Heart left ventricle (tissue), 16 donors: ENCODE data around the gene LAMA4. TPM values are rescaled to one million over a fixed set of nuclear protein-coding genes. Genes with fewer than 3 reads are reported as not detected.
A peak's percentile ranks its signal among the peaks of the same experiment; 100 is the strongest.
"Not testable (repeated sequence)": the region's sequence is repeated elsewhere in the genome, so short reads cannot be mapped to it uniquely, and the experiment has no call there.

Experiments used
- ATAC-seq, 4 donors: fragments of 200-7000 bp; cut with Tn5 transposase; one replicate each; pipeline ENCODE4 v1.9.1; 2020 to 2022; ENCODE audit warnings: moderate library complexity in 4 of 4, mild to moderate bottlenecking in 3 of 4, moderate number of reproducible peaks in 1 of 4
- DNase-seq, 5 donors: peaks; one replicate each; pipeline ENCODE4 v3.0.0-alpha.2; 2020
- H3K27ac ChIP-seq, 12 donors: fragments of 200-600 bp; sonication (generic) in 4 of 12; one replicate each; pipeline versions ENCODE4 v1.5.0 to v1.8.0; 2016 to 2022; ENCODE audit warnings: mild to moderate bottlenecking in 2 of 12
- H3K27me3 ChIP-seq, 9 donors: fragments of 200-600 bp; sonication (generic) in 2 of 9; one replicate each; pipeline versions ENCODE4 v1.5.1 to v1.8.0; 2016 to 2022; ENCODE audit warnings: mild to moderate bottlenecking in 3 of 9
- H3K36me3 ChIP-seq, 9 donors: fragments of 200-600 bp; sonication (generic) in 2 of 9; one replicate each; pipeline versions ENCODE4 v1.5.0 to v1.8.0; 2018 to 2022; ENCODE audit warnings: mild to moderate bottlenecking in 2 of 9
- H3K4me1 ChIP-seq, 12 donors: fragments of 200-600 bp; sonication (generic) in 4 of 12; one replicate each; pipeline versions ENCODE4 v1.5.0 to v1.8.0; 2016 to 2022; ENCODE audit warnings: mild to moderate bottlenecking in 3 of 12
- H3K4me3 ChIP-seq, 12 donors: fragments of 200-600 bp; sonication (generic) in 4 of 12; one replicate each; pipeline versions ENCODE4 v1.5.0 to v1.8.0; 2017 to 2022; ENCODE audit warnings: mild to moderate bottlenecking in 9 of 12, moderate library complexity in 4 of 12
- H3K9me3 ChIP-seq, 12 donors: fragments of 200-600 bp; sonication (generic) in 4 of 12; one replicate each; pipeline versions ENCODE4 v1.5.0 to v1.8.0; 2016 to 2022; ENCODE audit warnings: mild to moderate bottlenecking in 1 of 12
- CTCF ChIP-seq, 12 donors: fragments of 200-600 bp; sonication (generic) in 4 of 12; IDR thresholded peaks; one replicate each; pipeline versions ENCODE4 v1.5.0 to v1.8.0; 2018 to 2022; ENCODE audit warnings: antibody characterized with exemption in 12 of 12, mild to moderate bottlenecking in 5 of 12
- POLR2A ChIP-seq, 2 donors: fragments of 450-650 bp; IDR thresholded peaks; one replicate each; pipeline ENCODE4 v1.6.1; 2017; ENCODE audit warnings: antibody characterized with exemption in 2 of 2, mild to moderate bottlenecking in 2 of 2, moderate library complexity in 2 of 2
- WGBS, 4 donors: extraction: QIAGEN DNeasy Blood & Tissue Kit in 2 of 4; methylation state at CpG; one replicate each; pipeline versions ENCODE4 v1.1.5 to v1.1.7; 2013 to 2018; 5-methylcytosine and 5-hydroxymethylcytosine counted together
- intact Hi-C, 10 donors: fragments of 100-400 bp; cut with DNase I; formaldehyde crosslinking; loops; one replicate each; pipeline versions ENCODE4 v1.11.1 to v1.14.2; 2022
- polyA plus RNA-seq, 2 donors: library from polyadenylated mRNA; stranded (reverse); fragments of 200-250 nt; gene quantifications; one replicate each; pipeline ENCODE4 v1.2.3, GENCODE V29; 2013
- total RNA-seq, 9 donors: library from RNA; depleted of rRNA in 2 of 9; stranded (reverse); fragments of >200 nt in 2 of 9; fragmentation: NEBNext Ultra II Directional in 3 of 9; extraction: Animal tissue kit (Norgen Biotek cat#: 25700) in 3 of 9; gene quantifications; one replicate each; pipeline versions ENCODE4 v1.1.0 to v1.2.4, GENCODE V29; 2016 to 2023
- donor health status: ischemic (EF 13 %, LVEDD 7.1; RV severe dilation, severe dysfunction).
- donor health status: healthy with polysubstance abuse.
- donor health status: DM: no; HTN: yes; CAD: no.
- donor health status: DM: no; HTN: no; CAD: no.
- donor health status: ischemic (EF 25% LVEDD 6.9; RV normal size, moderate dysfunction).
- donor health status: ischemic (EF 25% LVEDD 5.7; RV mildly dilated, moderate dysfunction).
- donor health status: healthy.
- donor health status: DM: yes; HTN: yes; CAD: no.
- donor health status: ischemic (EF 35%, LVEDD 5.7; RV mildly dilated, moderate dysfunction).
- donor health status: nonischemic (EF 11% LVEDD 7.7; RV severe dilation, severe dysfunction).
- donor health status: DM: yes; HTN: yes; CAD: no.
- donor health status: PGD.
- donor health status: ischemic (EF 29% LVEDD 5.4; RV normal size, mild dysfunction).
- donor health status: nonischemic (EF 23%, LVEDD 6.1; RV moderate dilation, normal function).

Gene LAMA4
- total and polyA plus RNA-seq, 11 donors: 23.8 to 132 (median 56.9) TPM

- peaks cover 9 to 54% (median 34%) of the 10 kb centered on the region in 12 donors for H3K4me1 ChIP-seq
- DNase-seq (no peak), ATAC-seq (peak in 1 of 4 donors; percentile 18)
- H3K27ac ChIP-seq: peak overlapping the region in 9 of 12 donors; percentile 9 to 65 (median 50)
- H3K9me3 ChIP-seq: no peaks in the 10 kb centered on the region
- H3K36me3 ChIP-seq: peaks cover 0 to 96% (median 24%) of the 10 kb centered on the region in 9 donors
- intact Hi-C loops: loop anchor here in 1 of 10 donors (1.0 kb wide), 1 partner anchor 9 kb away; no protein-coding TSS in a partner anchor
- TF ChIP-seq CTCF (IDR thresholded peaks at IDR 0.05) (no peak), POLR2A (IDR thresholded peaks at IDR 0.05) (no peak)
- peak overlapping the region in 1 of 12 donors; percentile 6 for H3K4me3 ChIP-seq
- no peaks in the 10 kb centered on the region for H3K27me3 ChIP-seq
- 58 to 70% (median 65%) methylated on average over 12 of the region's 12 CpGs for WGBS, 4 donors
Measured at GRCh38 chr6:112202639-112203341, 51.6 kb downstream of the LAMA4 start.

DNA sequence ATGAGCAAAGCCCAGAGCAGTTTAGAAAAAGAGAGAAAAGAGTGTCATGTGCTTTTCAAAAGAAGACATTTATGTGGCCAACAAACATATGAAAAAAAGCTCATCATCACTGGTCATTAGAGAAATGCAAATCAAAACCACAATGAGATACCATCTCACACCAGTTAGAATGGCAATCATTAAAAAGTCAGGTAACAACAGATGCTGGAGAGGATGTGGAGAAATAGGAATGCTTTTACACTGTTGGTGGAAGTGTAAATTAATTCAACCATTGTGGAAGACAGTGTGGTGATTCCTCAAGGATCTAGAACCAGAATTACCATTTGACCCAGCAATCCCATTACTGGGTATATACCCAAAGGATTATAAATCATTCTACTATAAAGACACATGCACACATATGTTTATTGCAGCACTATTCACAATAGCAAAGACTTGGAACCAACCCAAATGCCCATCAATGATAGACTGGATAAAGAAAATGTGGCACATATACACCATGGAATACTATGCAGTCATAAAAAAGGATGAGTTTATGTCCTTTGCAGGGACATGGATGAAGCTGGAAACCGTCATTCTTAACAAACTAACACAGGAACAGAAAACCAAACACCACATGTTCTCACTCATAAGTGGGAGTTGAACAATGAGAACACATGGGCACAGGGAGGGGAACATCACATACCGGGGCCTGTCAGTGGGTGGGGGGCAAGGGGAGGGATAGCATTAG is 54.0 kb downstream of the LAMA4 start:
- ATAC-seq, H3K9me3 ChIP-seq, intact Hi-C loops, H3K27ac ChIP-seq, H3K4me3 ChIP-seq, H3K27me3 ChIP-seq, DNase-seq: not testable (repeated sequence)
- WGBS, 4 donors: 93 to 100% (median 97%) methylated on average over 2 of the region's 2 CpGs
- Histone ChIP-seq H3K36me3 (peaks cover 0 to 86% (median 10%) of the 10 kb centered on the region in 9 donors), H3K4me1 (peaks cover 7 to 60% (median 35%) of the 10 kb centered on the region in 12 donors)

- intact Hi-C loops: loop anchor here in 2 of 10 donors (5.0 to 10.0 kb wide), 2 partner anchors 56 to 63 kb away; partner anchors contain the start of gene LAMA4 (in 1 of the 2)
- peak in 3 of 4 donors; percentile 21 to 58 (median 54) for ATAC-seq
- no peaks in the 10 kb centered on the region for H3K27me3 ChIP-seq
- H3K27ac ChIP-seq: peak overlapping the region in 6 of 12 donors; percentile 20 to 57 (median 44)
- TF ChIP-seq POLR2A (IDR thresholded peaks at IDR 0.05): no peak
- no peak for TF ChIP-seq CTCF (IDR thresholded peaks at IDR 0.05)
- H3K9me3 ChIP-seq: no peaks in the 10 kb centered on the region
- WGBS, 4 donors: 83 to 95% (median 90%) methylated on average over 3 of the region's 3 CpGs
- no peak for DNase-seq
- H3K4me1 ChIP-seq: peaks cover 3 to 63% (median 28%) of the 10 kb centered on the region in 12 donors
- peaks cover 0 to 78% (median 9%) of the 10 kb centered on the region in 9 donors for H3K36me3 ChIP-seq
- H3K4me3 ChIP-seq: no peak overlapping the region
Measured at GRCh38 chr6:112199001-112199403, 55.4 kb downstream of the LAMA4 start.

DNA sequence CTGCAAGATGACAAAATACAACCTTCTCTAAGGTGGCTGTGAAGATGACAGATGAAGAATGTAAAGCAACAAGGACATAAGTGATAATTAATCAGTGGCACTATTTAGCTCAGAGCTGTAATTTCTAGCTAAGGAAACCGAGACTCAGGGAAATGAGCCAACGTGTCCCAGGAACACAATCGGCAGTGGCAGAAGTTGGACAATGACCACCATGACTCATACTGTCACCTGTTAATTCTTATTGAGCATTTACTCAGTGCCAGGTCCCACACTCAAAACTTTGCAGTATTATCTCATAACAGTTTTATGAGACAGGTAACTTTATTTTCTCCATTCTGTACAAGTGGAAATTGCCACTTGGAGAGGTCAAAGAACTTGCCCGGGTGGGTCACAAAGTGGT is 55.8 kb downstream of the LAMA4 start:
- no peak overlapping the region for H3K4me3 ChIP-seq

More for the DNA sequence above, 55.8 kb downstream of the LAMA4 start:
- TF ChIP-seq POLR2A (IDR thresholded peaks at IDR 0.05) (no peak), CTCF (IDR thresholded peaks at IDR 0.05) (no peak)
- H3K4me1 ChIP-seq: peaks cover 0 to 63% (median 30%) of the 10 kb centered on the region in 12 donors
- 28 to 43% (median 40%) methylated on average over 4 of the region's 4 CpGs for WGBS, 4 donors
- H3K27ac ChIP-seq: peak overlapping the region in 6 of 12 donors; percentile 20 to 57 (median 44)
- peaks cover 0 to 73% (median 9%) of the 10 kb centered on the region in 9 donors for H3K36me3 ChIP-seq
- H3K9me3 ChIP-seq: no peaks in the 10 kb centered on the region
- DNase-seq (no peak), ATAC-seq (peak in 3 of 4 donors; percentile 18 to 47 (median 38))
- intact Hi-C loops: loop anchor here in 2 of 10 donors (5.0 to 10.0 kb wide), 2 partner anchors 56 to 64 kb away; partner anchors contain the start of gene LAMA4 (in 1 of the 2)
- no peaks in the 10 kb centered on the region for H3K27me3 ChIP-seq
